GM12891 (cell line): Measurements from ENCODE around the gene TUBA8.

Source experiments
- PAX5 ChIP-seq: IDR thresholded peaks from 2 replicates; pipeline ENCODE4 v1.6.1; 2011; ENCODE audit warnings: low read length, moderate library complexity, mild to moderate bottlenecking; ENCODE audit not compliant: insufficient read depth, severe bottlenecking
- POLR2A ChIP-seq: IDR thresholded peaks from 2 replicates; pipeline ENCODE4 v1.6.1; 2011; ENCODE audit warnings: low read depth, low read length, control low read depth
- POLR2AphosphoS5 ChIP-seq: IDR thresholded peaks from 2 replicates; pipeline ENCODE4 v1.6.1; 2011; ENCODE audit warnings: low read depth, low read length, control low read depth
- SPI1 ChIP-seq: IDR thresholded peaks from 2 replicates; pipeline ENCODE4 v1.6.1; 2011; ENCODE audit warnings: low read depth, low read length, control low read depth
- TAF1 ChIP-seq: IDR thresholded peaks from 2 replicates; pipeline ENCODE4 v1.6.1; 2011; ENCODE audit warnings: low read depth, low read length, control low read depth

GRCh38 chr22:18152519-18152918 lies 41.9 kb downstream of the TUBA8 start:
- TF ChIP-seq POLR2A (no peak), PAX5 (no peak), POLR2AphosphoS5 (no peak), SPI1 (no peak), TAF1 (no peak)
